Kidney capillary endothelial cell (primary cell): ENCODE measurements around the gene COL28A1.
A peak's percentile ranks its signal among the peaks of the same experiment; 100 is the strongest.

ENCODE experiments used
- DNase-seq: peaks from one replicate; pipeline ENCODE4 v3.0.0-alpha.2; 2018; ENCODE audit warnings: low spot score

COL28A1 gene

DNA sequence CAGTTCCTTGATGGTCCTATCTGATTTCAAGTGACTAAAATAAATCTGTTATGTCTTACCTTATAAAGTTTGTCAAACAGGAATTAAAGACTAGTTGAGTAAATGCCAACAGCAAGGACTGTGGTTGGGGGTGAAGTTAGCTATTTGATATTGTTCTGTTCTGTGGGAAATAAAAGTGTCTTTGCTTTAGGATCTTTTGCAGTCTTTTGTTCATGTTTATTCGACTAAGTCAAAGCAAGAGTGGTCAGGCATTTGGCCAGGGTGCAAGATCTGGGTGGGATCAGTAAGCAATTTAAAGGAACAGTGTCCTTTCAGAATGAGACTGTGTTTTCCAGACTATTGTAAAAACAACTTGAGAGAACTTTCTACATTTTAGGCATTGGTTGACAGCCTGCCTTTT lies at the start of gene COL28A1:
TSS of gene COL28A1 (minus strand) at position 183 of the 400 bp plus-strand sequence. CDS start 2,998 bp downstream, outside the sequence.
- DNase-seq, result no peak

DNA sequence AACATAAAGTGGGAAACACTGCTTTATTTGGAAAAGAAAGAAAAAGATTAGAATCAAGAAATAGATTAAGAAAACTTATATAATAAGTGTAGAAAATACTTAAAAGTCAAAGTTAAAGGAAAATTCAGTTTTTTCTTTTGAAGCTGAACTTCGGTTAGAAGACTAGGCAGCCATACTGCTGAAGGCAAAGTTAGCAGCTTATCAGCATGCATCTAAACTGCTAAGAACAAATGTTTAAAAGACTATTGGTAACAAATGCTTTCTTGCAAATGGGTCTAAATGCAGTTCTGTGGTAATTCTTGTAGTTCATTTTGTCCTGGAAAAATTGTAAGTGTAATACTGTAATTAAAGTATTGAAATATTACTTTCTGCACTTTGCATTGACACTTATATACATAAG lies 49.0 kb upstream of the COL28A1 start:
- no peak for DNase-seq

DNA sequence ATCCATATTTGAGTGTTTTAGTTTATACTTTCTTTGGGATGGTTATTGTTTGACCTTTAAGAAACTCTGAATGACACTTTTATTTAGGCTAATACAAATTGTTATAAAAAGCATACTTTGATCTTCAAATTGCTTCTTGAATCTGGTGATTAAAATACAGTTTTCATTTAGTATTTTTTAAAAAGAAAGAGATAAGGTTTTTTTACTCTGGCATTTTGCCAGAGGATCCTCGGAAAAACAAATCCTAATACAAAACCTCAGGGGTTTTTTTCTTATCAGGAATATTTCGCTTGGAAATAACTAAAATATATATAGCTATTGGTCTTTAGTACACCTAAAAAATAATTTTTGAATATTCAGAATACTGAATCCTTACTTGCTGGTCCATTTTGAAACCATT lies 48.1 kb upstream of the COL28A1 start:
- DNase-seq, result no peak

DNA sequence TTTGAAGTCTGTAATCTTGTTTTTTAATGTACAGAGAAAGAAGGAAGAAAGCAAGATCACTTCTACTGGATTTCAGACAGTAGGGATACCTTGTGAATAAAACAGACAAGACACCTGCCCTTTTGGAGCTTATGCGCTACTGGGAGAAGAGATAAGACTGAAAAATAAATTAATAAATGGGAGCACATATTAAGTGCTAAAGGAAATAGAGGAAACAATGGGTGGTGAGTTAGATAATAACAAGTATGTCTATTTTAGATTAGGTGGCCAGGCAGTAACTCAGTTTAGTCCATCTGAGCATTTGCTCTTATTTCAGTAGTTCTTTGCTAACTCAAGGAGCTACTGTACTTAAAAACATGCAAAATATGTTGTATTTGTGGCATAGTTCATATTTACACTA lies 46.9 kb upstream of the COL28A1 start:
- no peak for DNase-seq

DNA sequence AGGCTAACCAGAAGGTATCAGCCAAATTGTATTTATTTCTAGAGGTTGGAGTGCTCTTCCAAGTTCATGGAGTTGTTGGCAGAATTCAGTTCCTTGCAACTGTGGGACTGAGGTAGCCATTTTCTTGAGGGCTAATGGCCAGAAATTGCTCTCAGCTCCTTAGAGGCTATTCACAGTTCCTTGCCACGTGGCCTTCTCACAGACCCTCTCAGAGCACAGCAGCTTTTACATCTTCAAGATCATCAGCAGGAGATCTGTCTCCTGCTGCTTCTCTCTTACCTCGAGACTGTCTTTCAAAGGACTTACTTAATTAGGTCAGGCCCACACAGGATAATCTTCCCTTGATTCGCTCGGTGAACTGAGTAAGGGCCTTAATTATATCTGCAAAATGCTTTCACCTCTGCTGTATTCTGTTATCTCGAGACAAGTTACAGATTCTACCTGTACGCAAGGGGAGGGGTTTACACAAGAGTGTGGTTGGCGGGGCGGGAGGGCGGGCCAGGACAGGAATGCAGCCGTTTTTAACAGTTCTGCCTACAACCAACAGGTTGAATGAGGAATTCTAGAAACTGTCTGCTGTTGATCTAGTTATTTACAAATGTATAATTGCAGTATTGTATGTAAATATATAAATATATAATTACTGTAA lies 46.0 kb upstream of the COL28A1 start:
- DNase-seq, result no peak

DNA sequence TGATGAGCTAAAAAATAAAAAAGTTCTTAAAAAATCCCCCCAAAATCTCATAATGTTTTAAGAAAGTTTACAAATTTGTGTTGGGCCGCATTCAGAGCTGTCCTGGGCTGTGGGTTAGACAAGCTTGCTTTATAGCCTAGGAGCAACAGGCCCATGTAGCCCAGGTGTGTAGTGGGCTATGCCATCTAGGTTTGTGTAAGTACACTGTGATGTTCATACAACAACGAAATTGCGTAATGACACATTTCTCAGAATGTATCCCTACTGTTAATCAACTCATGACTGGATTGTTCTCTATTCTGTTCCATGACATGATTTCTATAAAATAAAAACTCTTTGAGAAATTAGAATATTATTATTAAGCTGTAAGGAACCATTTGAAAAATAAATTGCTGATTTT lies 44.0 kb upstream of the COL28A1 start:
- DNase-seq, result no peak

DNA sequence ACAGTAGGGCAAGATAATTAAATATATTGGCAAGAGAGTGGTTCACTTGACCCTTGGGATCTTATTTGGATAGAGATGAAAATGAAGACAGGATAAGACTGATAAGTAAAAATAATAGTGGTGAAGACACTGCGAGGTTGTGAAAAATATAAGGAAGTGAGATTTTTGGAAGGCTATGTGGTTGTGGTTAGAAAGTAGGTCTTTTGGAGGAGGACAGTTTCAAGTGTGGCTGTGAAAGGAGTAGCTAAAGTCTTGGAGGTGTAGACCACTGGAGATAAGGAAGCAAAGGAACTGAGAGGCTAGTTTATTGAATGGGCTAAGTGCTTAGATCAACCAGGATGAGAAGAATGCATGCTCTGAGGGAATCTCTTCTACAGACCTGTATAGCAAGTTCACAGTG lies 42.2 kb upstream of the COL28A1 start:
- no peak for DNase-seq

DNA sequence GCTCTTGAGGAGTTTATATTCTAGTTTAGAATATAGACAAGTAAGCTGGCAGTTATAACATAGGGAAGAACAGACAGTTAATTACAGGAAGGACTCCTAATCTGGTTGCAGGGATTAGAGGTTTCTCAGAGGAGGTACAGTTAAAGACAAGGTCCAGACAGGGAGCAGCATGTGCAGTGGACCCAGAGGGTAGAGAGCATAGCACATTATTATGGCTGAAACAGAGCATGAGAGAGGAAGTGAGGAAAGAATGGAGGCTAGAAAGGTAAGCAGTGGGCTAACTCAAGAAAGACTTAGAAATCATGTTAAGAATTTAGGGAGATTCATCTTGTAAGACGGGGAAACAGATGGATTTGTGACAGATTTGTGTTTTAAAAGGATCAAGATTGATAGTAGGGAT lies 40.7 kb upstream of the COL28A1 start:
- no peak for DNase-seq

DNA sequence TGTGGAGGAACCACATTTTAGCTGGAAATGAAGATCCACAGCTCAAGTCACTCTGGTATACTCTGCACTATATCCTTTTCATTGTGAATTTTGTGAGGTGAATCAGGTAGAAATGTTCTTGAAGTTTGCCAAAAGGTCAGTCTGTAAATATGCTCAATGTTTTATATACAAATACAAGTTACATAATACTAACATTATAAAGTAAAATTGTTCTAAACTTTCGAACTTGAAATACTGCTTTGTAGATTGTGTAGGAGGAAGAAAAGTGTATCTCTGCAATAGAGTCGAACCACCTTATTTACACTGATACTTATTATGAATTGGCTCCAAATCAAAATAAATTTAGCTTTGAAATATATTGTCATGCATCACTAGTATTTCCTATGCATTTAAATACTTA lies 38.0 kb upstream of the COL28A1 start:
- DNase-seq, result no peak

DNA sequence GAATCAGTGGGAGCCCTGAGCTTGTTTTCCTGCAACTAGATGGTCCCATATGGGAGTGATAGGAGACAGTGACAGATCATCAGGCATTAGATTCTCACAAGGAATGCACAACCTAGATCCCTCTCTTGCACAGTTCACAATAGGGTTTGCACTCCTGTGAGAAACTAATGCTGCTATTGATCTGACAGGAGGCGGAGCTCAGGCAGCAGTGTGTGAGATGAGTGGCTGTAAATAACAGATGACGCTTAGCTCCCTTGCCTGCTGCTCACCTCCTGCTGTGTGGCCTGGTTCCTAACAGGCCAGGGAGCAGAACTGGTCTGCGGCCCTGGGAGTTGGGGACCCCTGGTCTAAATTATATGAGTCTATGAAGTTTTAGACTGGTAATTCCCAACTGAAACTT lies 34.9 kb upstream of the COL28A1 start:
- no peak for DNase-seq

DNA sequence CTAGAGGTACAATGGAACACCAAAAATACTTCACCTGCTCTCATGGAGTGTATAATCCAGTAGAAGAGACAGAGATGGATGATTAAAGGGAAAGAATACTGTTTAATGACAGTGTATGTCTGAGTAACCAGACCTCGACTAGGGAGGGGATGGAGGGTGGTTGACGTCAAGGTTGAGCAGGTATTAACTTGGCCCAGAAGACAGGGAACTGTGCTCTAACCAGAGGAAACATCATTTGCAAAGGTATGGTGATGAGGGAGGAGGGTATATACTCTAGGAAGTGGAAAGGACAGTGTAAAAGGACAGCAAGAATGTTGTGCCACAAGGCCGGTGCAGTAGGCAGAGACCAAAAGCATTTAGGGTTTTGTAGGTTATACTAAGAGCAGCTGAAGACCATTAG lies 33.9 kb upstream of the COL28A1 start:
- no peak for DNase-seq

DNA sequence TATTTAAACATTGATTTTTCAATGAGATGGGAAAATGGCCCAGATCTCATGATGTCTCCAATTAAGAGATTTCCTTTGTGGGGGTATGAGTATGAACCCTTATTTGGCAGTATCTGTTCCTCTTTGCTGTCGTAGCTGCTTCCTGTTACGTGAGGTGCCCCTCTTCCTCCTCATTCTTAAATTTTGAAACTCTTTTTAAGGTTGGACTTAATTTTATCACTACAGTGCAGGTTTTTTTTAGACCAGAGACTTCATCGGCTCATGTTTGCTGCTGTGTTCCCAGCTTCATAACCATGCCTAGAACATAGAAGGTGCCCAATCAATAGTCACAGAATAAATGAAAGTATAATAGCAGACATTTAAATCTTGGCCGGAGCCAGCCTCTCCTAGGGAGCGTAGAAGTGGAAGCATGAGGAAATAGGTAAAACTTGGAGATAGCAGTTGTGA lies 33.4 kb upstream of the COL28A1 start:
- DNase-seq, result no peak

DNA sequence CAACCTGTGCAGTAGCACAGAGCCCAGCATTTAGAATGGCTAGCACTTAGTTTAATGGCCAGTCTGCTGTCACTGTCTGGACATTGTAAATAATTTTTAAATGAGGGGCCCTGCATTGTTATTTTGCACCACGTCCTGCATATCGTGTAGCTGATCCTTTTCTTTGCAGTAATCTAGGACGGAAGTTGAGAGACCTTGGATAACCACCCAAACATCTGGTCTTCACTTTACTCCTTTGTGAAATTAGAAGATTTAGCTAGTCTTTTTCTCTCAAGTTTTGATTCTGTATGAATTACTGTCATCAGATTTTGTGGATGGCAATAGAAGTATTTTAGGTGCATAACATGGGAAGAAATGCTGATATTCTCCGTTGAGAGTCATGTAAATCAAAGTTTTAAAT lies 32.9 kb upstream of the COL28A1 start:
- no peak for DNase-seq

DNA sequence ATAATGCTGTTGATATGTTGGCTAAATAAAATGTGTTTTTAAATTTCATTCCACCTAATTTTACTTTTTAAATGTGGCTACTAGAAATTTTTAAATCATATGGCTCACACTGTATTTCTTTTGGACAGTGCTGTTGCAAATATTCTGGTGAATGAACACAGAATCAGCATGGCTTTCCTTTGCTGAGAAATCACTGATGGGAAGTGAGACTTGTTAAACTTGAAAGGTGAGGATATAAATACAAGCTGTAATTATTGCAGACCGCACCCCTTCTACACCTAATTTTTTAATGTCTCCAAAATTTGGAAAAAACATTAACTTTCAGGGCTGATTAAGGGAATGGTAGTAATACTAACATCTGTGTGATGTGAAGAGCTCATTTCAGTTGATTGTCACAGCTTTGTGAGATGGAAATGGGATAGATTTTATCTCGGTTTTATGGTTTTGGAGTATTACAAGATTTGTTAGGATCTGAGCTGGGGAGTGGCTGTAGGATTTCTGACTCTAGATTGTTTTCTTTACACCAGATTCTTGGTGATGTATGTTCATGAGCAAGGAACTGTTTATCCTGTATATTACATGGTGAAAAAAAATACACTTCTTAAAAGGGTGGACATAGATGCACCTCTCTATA lies 32.3 kb upstream of the COL28A1 start:
- peak; percentile 7 for DNase-seq

DNA sequence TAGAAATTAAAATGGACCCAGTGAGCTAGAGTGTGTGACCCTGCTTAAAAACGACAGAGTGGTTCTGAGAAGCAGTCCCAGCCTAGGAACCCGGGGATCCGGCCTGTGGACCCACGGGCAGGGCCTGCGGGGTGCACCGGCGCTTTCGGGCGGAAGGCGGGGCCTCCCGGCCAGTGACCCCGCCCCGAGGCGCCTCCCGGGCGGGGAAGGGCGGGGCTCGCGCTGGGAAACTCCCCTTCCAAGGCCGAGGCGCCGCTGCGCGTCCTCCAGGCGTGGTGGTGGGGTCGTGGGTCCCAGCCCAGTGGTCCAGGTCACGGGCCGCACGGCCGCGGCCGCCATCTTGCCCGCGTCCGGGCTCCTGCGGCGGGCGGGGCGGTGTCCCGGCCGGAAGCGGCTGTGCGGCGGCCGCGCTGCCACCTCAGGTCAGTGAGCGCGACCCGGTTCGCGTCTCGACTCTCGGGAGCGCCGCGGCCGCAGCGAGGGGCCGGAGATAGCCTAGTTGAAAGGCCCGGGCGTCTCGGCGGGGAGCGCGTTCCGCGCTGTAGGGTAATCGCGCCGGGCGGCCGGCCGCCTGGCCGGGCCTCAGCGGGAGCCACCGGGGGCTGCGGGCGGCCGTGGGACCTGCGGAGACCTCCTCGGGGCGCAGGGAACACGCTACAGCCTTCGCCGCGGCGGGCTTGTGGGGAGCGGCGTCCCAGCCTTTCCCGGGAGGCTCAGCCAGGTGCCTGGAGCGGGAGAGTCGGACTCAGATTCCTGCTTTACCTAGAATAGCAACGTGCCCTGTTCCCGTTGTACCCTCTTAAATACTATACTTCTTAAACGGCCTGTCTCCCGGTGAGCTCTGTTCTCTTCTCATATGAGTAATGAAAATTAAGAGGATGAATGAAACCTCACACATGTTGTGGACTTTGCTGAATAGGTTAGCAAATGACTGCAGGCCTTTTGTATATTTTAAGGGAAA lies 31.3 kb upstream of the COL28A1 start, which contains the start of gene MIOS:
TSS of gene MIOS (plus strand) at position 234 of the 961 bp plus-strand sequence. CDS start 5,592 bp downstream, outside the sequence.
- DNase-seq, result peak; percentile 52

DNA sequence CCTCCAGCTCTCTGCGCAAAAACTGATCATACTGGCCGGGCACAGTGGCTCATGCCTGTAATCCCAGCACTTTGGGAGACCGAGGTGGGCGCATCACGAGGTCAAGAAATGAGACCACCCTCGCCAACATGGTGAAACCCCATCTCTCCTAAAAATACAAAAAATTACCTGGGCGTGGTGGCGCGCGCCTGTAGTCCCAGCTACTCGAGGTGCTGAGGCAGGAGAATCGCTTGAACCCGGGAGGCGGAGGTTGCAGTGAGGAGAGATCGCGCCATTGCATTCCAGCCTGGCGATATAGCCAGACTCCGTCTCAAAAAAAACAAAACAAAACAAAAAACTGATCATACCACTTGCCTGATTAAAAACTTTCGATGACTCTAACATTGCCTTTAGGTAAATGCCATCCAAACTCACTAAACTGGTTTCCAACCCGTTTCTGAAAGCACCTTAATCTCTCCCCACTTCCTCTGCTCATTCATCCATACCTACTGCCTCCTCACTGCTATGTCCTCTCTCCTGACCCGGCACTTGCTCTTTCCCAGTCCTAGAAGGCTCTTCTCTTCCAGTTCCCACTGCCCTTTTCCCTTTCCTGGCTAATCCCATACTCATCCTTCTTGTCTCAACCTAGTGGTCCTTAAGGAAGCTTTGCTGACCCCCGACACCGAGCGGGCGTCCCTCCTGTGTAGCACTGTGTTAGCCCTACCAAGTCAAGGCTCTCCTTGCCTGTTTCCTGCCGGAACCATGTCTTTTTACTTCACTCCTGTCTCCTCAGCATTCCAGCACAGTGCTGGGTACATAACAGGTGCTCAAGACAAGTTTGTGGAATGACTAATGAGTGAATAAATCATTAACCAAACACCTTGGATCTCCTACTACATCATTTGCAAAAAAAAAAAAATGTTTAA lies 30.3 kb upstream of the COL28A1 start:
- DNase-seq, result no peak

DNA sequence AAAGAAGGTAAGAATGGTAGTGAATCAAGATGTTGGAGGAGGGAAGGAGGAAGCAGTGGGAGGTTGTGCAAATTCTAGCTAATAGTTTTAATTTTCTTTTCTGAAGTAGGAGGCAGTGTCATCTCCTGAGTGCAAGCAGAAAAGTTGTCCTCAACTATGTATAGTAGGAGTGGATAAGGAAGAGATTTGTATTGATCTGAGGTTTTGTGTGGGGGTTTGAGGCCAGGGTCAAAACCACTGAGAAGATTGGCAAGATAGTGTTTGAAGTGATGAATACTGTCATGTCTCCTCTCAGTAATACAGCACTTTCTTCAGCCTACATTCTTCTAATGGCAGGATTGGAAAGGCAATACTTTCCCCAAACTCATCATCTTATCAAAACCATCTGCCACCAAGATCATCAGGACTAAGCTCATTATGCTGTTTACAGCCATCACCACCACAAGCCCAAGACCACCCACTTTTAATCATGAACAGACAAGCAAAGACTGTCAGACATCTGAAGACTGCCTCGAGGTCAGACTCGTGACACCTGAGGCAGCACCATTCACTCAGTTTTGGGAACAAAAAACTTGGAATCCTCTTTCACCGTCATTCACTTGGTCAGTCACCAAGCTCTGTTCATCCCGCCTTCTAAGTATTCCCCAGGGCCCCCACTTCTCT lies 29.5 kb upstream of the COL28A1 start:
- no peak for DNase-seq

DNA sequence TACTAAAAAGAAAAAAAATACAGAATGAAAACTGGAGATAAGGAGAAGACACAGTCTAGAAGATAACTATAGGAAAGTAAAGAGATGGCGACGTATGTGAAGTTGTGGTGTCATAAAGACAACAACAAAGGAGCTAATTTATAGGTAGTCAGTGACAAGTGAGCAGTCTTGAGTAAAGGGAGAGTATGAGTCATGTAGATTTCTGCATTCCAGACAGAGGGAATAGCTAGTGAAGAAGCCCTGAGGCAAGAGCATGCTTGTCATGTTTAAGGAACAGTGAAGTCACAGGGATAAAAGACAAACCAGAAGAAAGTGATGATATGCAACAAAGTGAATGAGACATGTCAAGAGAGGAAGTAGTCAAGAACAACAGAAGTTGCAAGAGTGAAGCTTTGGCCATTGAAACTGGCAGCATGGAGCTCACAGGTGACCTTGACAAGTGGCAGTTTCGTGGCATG lies 28.7 kb upstream of the COL28A1 start:
- peak; percentile 22 for DNase-seq

DNA sequence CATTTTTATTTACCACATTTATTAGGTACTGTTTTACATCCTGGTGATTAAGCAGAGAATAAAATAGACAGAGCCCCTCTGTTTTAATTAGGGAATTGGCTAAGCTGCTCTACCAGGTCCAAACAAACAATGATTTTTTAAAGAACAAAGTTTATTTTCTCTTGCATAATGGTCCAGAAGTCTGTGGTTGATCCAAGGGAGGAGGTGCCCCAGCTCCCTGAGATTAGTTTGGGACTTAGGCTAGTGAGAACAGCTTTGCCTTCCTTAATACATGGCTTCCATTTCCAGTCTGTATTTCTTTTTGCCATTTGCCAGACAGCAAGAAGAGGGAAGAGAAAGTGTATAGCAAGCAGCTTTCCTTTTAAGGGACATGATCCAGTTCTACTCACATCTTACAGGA lies 28.1 kb upstream of the COL28A1 start:
- DNase-seq, result no peak

DNA sequence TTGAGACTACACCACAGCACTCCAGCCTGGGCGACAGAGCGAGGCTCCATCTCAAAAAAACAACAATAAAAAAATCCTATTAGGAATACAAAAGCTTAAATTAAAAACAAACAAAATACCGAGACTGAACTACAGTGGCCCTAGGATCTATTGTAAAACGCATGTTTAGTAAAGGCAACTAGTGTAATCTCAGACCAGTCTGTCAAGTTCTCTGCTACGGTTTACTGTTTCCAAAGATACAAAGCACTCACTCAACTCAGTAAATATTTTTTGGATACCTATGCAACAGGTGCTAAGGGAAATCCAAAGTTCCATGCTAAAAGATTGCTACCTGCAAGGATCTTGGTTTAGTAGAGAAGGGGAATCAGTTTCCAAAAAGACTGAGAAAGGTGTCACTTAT lies 27.6 kb upstream of the COL28A1 start:
- no peak for DNase-seq

DNA sequence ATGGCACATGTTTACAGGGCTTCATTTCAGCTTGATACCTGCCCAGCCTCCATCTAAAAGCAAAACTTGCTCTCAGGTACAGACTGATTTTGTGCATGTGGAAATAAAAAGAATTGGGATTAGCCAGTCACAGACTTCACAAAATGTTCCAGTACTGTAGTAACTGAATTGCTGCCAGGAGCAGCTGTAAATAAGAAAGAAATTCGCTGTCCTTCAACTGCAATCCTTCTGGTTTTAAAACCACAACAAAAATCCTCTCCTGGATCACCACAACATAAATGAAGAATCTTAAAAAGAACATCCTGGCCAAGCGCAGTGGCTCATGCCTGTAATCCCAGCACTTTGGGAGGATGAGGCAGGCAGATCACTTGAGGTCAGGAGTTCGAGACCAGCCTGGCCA lies 27.1 kb upstream of the COL28A1 start:
- DNase-seq, result no peak
